ENCODE measurements around the gene CDH23.

Gene CDH23

GRCh38 chr10:71442000-71442399 lies 45.3 kb downstream of the CDH23 start:
- no peaks in the 10 kb centered on the region for H3K36me3 Mint-ChIP-seq (ENCODE audit: low read depth)
- no peak for DNase-seq
- no peaks in the 10 kb centered on the region for H3K4me1 Mint-ChIP-seq (ENCODE audit: low read depth)
- H3K4me3 Mint-ChIP-seq: no peak overlapping the region
- no peaks in the 10 kb centered on the region for H3K9me3 Mint-ChIP-seq
- H3K27ac Mint-ChIP-seq: no peak overlapping the region
- no peaks in the 10 kb centered on the region for H3K27me3 Mint-ChIP-seq

- H3K27ac Mint-ChIP-seq: no peak overlapping the region
- H3K27me3 Mint-ChIP-seq: no peaks in the 10 kb centered on the region
- no peak for DNase-seq
- no peaks in the 10 kb centered on the region for H3K9me3 Mint-ChIP-seq
- H3K36me3 Mint-ChIP-seq (ENCODE audit: low read depth): no peaks in the 10 kb centered on the region
- no peaks in the 10 kb centered on the region for H3K4me1 Mint-ChIP-seq (ENCODE audit: low read depth)
- H3K4me3 Mint-ChIP-seq: no peak overlapping the region
These were observed 46.3 kb downstream of the CDH23 start for GRCh38 chr10:71442859-71443570.

GRCh38 chr10:71443676-71444075 lies 47.0 kb downstream of the CDH23 start:
- Mint-ChIP-seq H3K27me3 (no peaks in the 10 kb centered on the region), H3K4me3 (no peak overlapping the region), H3K9me3 (no peaks in the 10 kb centered on the region), H3K27ac (no peak overlapping the region), H3K4me1 (ENCODE audit: low read depth) (no peaks in the 10 kb centered on the region), H3K36me3 (ENCODE audit: low read depth) (no peaks in the 10 kb centered on the region)
- DNase-seq: no peak

- Mint-ChIP-seq H3K27me3 (no peaks in the 10 kb centered on the region), H3K9me3 (no peaks in the 10 kb centered on the region)
These were observed 47.7 kb downstream of the CDH23 start for GRCh38 chr10:71444284-71445054.

GRCh38 chr10:71447676-71448075 lies 51.0 kb downstream of the CDH23 start:
- Mint-ChIP-seq H3K27ac (no peak overlapping the region), H3K36me3 (ENCODE audit: low read depth) (no peaks in the 10 kb centered on the region), H3K9me3 (no peaks in the 10 kb centered on the region), H3K4me1 (ENCODE audit: low read depth) (no peaks in the 10 kb centered on the region), H3K27me3 (no peaks in the 10 kb centered on the region), H3K4me3 (no peak overlapping the region)
- DNase-seq: no peak

More at GRCh38 chr10:71444284-71445054, 47.7 kb downstream of the CDH23 start:
- Mint-ChIP-seq H3K4me3 (no peak overlapping the region), H3K36me3 (ENCODE audit: low read depth) (no peaks in the 10 kb centered on the region), H3K27ac (no peak overlapping the region), H3K4me1 (ENCODE audit: low read depth) (no peaks in the 10 kb centered on the region)
- no peak for DNase-seq

- no peak overlapping the region for H3K27ac Mint-ChIP-seq
- H3K36me3 Mint-ChIP-seq (ENCODE audit: low read depth): no peaks in the 10 kb centered on the region
- no peaks in the 10 kb centered on the region for H3K9me3 Mint-ChIP-seq
- no peak overlapping the region for H3K4me3 Mint-ChIP-seq
- DNase-seq: no peak
- H3K27me3 Mint-ChIP-seq: no peaks in the 10 kb centered on the region
- H3K4me1 Mint-ChIP-seq (ENCODE audit: low read depth): no peaks in the 10 kb centered on the region
These were observed 51.4 kb downstream of the CDH23 start for GRCh38 chr10:71448146-71448545.

GRCh38 chr10:71449026-71449425 lies 52.3 kb downstream of the CDH23 start:
- H3K36me3 Mint-ChIP-seq (ENCODE audit: low read depth): no peaks in the 10 kb centered on the region
- no peak overlapping the region for H3K4me3 Mint-ChIP-seq
- no peak overlapping the region for H3K27ac Mint-ChIP-seq
- no peaks in the 10 kb centered on the region for H3K27me3 Mint-ChIP-seq
- no peaks in the 10 kb centered on the region for H3K4me1 Mint-ChIP-seq (ENCODE audit: low read depth)
- H3K9me3 Mint-ChIP-seq: no peaks in the 10 kb centered on the region
- no peak for DNase-seq

- H3K36me3 Mint-ChIP-seq (ENCODE audit: low read depth): no peaks in the 10 kb centered on the region
These were observed 55.0 kb downstream of the CDH23 start for GRCh38 chr10:71451754-71452153.

GRCh38 chr10:71453186-71453585 lies 56.5 kb downstream of the CDH23 start:
- no peaks in the 10 kb centered on the region for H3K36me3 Mint-ChIP-seq (ENCODE audit: low read depth)
- H3K4me3 Mint-ChIP-seq: no peak overlapping the region
- H3K27ac Mint-ChIP-seq: no peak overlapping the region
- H3K27me3 Mint-ChIP-seq: peaks cover 4% of the 10 kb centered on the region
- no peak for DNase-seq
- no peaks in the 10 kb centered on the region for H3K9me3 Mint-ChIP-seq
- H3K4me1 Mint-ChIP-seq (ENCODE audit: low read depth): no peaks in the 10 kb centered on the region

More at GRCh38 chr10:71451754-71452153, 55.0 kb downstream of the CDH23 start:
- no peaks in the 10 kb centered on the region for H3K4me1 Mint-ChIP-seq (ENCODE audit: low read depth)
- H3K27ac Mint-ChIP-seq: no peak overlapping the region
- no peak overlapping the region for H3K4me3 Mint-ChIP-seq
- peaks cover 4% of the 10 kb centered on the region for H3K27me3 Mint-ChIP-seq
- no peak for DNase-seq
- no peaks in the 10 kb centered on the region for H3K9me3 Mint-ChIP-seq

GRCh38 chr10:71454347-71454746 lies 57.6 kb downstream of the CDH23 start:
- Mint-ChIP-seq H3K4me3 (no peak overlapping the region), H3K9me3 (no peaks in the 10 kb centered on the region), H3K4me1 (ENCODE audit: low read depth) (no peaks in the 10 kb centered on the region), H3K27me3 (peaks cover 4% of the 10 kb centered on the region), H3K36me3 (ENCODE audit: low read depth) (no peaks in the 10 kb centered on the region), H3K27ac (no peak overlapping the region)
- no peak for DNase-seq

GRCh38 chr10:71455035-71455434 lies 58.3 kb downstream of the CDH23 start:
- no peak for DNase-seq
- Mint-ChIP-seq H3K9me3 (no peaks in the 10 kb centered on the region), H3K27ac (no peak overlapping the region), H3K4me3 (no peak overlapping the region), H3K36me3 (ENCODE audit: low read depth) (no peaks in the 10 kb centered on the region), H3K27me3 (peaks cover 4% of the 10 kb centered on the region), H3K4me1 (ENCODE audit: low read depth) (no peaks in the 10 kb centered on the region)

- H3K36me3 Mint-ChIP-seq (ENCODE audit: low read depth): no peaks in the 10 kb centered on the region
- no peaks in the 10 kb centered on the region for H3K4me1 Mint-ChIP-seq (ENCODE audit: low read depth)
- DNase-seq: no peak
- no peaks in the 10 kb centered on the region for H3K9me3 Mint-ChIP-seq
- peaks cover 4% of the 10 kb centered on the region for H3K27me3 Mint-ChIP-seq
- no peak overlapping the region for H3K4me3 Mint-ChIP-seq
- no peak overlapping the region for H3K27ac Mint-ChIP-seq
These were observed 59.9 kb downstream of the CDH23 start for GRCh38 chr10:71456631-71457030.

- no peaks in the 10 kb centered on the region for H3K36me3 Mint-ChIP-seq (ENCODE audit: low read depth)
- DNase-seq: no peak
- no peaks in the 10 kb centered on the region for H3K4me1 Mint-ChIP-seq (ENCODE audit: low read depth)
- H3K4me3 Mint-ChIP-seq: no peak overlapping the region
- H3K27me3 Mint-ChIP-seq: peaks cover 4% of the 10 kb centered on the region
- H3K9me3 Mint-ChIP-seq: no peaks in the 10 kb centered on the region
- H3K27ac Mint-ChIP-seq: no peak overlapping the region
These were observed 61.2 kb downstream of the CDH23 start for GRCh38 chr10:71457908-71458307.

- H3K9me3 Mint-ChIP-seq: no peaks in the 10 kb centered on the region
- H3K4me1 Mint-ChIP-seq (ENCODE audit: low read depth): no peaks in the 10 kb centered on the region
- peaks cover 4% of the 10 kb centered on the region for H3K27me3 Mint-ChIP-seq
- H3K4me3 Mint-ChIP-seq: no peak overlapping the region
- no peaks in the 10 kb centered on the region for H3K36me3 Mint-ChIP-seq (ENCODE audit: low read depth)
- no peak overlapping the region for H3K27ac Mint-ChIP-seq
- no peak for DNase-seq
These were observed 61.7 kb downstream of the CDH23 start for GRCh38 chr10:71458387-71458786.

GRCh38 chr10:71459513-71459912 lies 62.8 kb downstream of the CDH23 start:
- no peak for DNase-seq
- Mint-ChIP-seq H3K27ac (no peak overlapping the region), H3K36me3 (ENCODE audit: low read depth) (no peaks in the 10 kb centered on the region), H3K9me3 (no peaks in the 10 kb centered on the region), H3K4me1 (ENCODE audit: low read depth) (no peaks in the 10 kb centered on the region), H3K4me3 (no peak overlapping the region), H3K27me3 (peaks cover 4% of the 10 kb centered on the region)
